H1 (cell line): ENCODE results near the gene SSH2.

Experiments
- CEBPB ChIP-seq: IDR thresholded peaks from 2 replicates; pipeline ENCODE4 v1.6.1; 2012; ENCODE audit warnings: low read depth, low read length
- CHD2 ChIP-seq: IDR thresholded peaks from 2 replicates; pipeline ENCODE4 v1.6.1; 2012; ENCODE audit warnings: low read length, improper control_type of control experiment
- CTCF ChIP-seq, 3 experiments: IDR thresholded peaks; 1 replicate in 2 of 3; 2 replicates in 1 of 3; pipeline versions ENCODE4 v1.5.1 to v1.6.1; 2011; ENCODE audit warnings: low read length in 3 of 3, mild to moderate bottlenecking in 3 of 3, inconsistent platforms in 2 of 3, low read depth in 1 of 3, moderate library complexity in 1 of 3; ENCODE audit not compliant: insufficient read depth in 1 of 3; ENCODE audit errors: control extremely low read depth in 1 of 3

- TF ChIP-seq CTCF (IDR thresholded peaks at IDR 0.05; ENCODE audit: control extremely low read depth in 1 of 3, insufficient read depth in 1 of 3, low read depth in 1 of 3, low read length in 3 of 3) (no peak), CHD2 (no peak), CEBPB (no peak)
Measured at GRCh38 chr17:29586676-29587469, 343.2 kb downstream of the SSH2 start.
